ENCODE measurements around the gene SNU13.
"Not testable (repeated sequence)": the region's sequence is repeated elsewhere in the genome, so short reads cannot be mapped to it uniquely, and the experiment has no call there.

The SNU13 gene

DNA sequence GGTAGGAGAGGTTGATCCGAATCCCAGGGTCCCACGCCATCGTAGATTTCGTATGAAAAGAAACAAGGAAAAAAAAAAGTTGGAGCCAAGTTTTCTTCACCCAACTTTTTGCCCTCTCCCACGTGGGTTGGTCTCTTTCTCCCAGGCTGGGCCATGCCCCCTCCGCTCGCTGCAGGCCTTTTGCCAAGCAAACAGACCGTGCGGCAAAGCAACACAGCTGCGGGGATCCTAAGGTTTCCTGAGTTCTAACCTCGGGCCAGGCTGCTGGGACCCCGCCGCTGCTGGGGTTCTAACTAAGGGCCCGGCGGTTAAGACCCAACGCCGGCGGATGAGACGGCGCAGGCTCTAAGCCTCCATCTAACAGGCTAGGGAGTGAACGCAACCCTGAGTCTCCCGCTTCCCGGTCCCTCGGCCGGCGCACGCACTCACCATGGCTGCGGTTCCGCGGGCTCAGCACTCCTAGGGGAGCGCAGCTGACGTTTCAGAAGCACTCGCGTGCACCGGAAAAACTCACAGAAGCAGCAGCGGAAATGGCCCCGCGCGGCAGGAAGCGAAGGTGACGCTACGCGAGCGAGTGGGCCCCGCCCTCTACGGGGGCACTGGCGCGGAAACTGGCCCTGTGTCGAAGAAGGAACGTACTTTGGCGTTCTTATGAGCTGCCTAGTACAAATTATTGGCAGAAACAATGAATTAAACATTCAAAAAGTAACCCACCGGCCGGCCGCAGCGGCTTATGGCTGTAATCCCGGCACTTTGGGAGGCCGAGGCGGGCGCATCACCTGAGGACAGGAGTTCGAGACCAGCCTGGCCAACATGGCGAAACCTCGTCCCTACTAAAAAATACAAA, at the start of gene SNU13:
SNU13 (minus strand) TSS at position 503 of the 847 bp plus-strand sequence; CDS start at position 432, 71 bp downstream.
- peak; percentile 82 for DNase-seq (ENCODE audit: low spot score)

DNA sequence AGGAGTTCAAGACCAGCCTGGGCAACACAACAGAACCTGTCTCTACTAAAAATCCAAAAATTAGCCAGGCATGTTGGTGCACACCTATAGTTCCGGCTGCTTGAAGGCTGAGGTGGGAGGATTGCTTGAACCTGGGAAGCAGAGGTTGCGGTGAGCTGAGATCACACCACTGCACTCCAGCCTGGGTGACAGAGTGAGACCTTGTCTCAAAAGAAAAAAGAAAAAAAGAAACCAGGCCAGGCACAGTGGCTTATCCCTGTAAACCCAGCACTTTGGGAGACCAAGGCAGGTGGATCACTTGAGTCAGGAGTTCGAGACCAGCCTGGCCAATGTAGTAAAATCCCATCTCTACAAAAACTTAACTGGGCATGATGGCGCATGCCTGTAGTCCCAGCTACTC, 44.6 kb upstream of the SNU13 start:
- not testable (repeated sequence) for DNase-seq (ENCODE audit: low spot score)

DNA sequence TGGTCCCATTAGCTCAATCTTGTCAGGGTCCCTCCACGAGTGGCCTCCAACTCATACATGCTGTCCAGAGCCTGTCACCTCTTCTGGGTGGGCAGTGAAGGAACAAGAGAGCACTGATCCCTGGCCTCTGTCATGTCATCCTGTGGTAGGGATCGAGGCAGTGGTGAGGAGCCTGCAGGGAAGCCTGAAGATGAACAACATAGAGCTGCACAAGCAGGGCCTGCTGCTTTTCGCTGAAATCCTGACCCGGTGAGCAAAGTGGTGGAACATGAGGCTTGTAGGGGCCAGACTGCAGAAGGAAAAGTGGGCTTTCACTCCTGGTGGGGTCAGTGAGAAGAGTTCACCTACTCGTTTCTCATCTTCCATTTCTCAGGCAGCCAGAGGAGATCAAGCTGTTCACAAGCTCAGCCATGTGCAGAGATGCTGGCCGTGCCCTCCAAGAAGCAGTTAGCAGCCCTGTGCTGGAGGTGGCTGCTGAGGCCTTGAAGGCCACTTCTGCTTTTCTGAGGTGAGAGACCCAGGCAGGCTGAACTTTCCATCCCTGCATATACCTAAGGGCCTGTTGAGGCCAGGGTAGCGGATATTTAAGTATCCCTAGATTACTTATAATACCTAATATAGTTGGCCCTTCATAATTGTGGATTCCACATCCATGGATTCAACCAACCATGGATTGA, 43.6 kb upstream of the SNU13 start:
- DNase-seq (ENCODE audit: low spot score), result no peak

DNA sequence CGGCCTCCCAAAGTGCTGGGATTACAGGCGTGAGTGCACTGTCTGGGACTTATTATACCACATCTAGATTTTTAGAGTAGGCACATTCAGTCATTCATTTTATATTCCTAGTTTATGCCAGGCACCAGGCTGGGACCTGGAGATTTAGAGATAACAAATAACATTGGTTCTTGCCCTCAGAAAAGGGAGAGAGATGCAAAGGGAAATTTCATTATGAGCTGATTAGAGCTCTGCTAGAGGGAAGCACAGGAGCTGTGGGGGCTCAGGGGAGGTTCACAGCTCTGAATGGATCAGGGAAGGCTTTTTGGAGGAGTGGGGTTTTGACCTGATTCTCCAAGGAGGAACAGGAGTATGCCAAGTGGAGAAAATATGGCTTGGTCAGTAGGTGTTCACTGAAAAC, 42.9 kb upstream of the SNU13 start:
- DNase-seq (ENCODE audit: low spot score), result no peak

DNA sequence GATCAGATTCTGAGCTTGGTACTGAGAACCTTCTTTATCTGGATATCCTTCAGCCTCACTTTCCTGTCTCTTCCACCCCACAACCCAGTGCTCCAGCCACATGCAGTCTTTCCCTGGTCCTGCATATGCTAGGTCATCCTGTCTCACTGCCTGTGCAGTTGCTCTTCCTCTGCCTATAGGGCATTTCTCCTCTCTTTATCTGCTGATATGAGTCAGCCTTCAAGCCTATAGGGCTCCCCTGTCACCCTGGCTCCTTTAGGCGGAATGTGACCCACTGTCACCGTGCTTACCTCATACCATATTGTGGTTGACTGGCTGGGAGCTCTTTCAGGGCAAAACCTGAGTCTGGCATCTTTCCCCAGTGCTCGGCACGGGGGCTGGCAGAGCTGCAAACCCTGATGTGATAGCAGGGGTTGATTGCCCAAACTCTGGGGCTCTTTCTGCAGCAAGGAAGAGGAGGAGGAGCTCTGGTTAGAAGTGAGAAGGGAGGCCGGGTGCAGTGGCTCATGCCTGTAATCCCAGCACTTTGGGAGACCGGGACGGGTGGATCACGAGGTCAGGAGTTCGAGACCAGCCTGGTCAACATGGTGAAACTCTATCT, 36.9 kb upstream of the SNU13 start:
- no peak for DNase-seq (ENCODE audit: low spot score)

DNA sequence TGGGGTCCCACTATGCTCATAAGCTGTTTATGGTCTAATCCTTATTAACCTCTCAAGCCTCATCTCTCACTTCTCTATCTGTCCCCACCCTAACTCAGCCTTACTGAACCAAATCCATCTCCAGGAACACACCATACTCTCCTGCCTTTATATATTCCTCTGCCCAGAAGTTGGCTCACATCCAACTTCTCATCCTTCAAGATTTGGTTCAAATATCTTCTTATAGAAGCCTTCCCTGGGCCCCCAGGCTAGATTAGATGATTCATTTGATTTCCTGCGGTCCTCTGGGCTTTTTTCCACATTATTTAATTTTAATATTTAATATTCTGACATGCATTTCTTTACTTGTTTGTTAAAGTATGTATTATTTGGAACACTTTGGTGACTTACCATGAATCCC, 33.8 kb upstream of the SNU13 start:
- DNase-seq (ENCODE audit: low spot score), result no peak

DNA sequence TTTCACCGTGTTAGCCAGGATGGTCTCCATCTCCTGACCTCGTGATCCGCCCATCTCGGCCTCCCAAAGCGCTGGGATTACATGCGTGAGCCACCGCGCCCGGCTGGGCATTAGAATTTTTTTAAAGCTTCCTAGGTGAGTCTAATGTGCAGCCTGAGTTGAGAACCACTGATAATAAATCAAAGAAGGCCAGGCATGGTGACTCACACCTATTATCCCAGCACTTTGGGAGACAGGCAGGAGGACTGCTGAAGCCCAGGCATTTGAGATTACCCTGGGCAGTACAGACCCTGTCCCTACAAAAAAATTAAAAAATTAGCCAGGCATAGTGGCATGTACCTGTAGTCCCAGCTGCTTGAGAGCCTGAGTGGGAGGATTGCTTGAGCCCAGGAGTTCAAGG, 24.3 kb upstream of the SNU13 start:
- DNase-seq (ENCODE audit: low spot score), result no peak

DNA sequence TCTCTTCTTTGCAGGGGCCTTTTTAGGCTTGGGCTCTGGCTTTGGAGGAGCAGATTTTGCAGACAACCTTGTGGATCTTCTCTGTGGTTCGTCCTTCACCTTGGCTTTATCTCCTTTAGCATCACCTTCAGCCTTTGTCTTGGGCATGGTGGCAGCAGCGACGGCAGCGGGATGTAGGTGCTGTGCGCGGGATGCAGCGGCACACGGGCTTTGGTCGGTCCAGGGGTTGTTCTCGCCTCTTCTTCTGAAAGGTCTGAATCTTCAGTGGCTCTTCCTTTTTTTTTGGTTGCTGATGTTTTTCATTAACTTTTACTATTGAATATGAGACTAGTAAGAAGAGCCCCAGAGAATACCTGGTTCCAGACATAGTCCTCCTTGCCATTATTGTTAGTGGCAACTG, 20.7 kb upstream of the SNU13 start:
- DNase-seq (ENCODE audit: low spot score), result no peak

DNA sequence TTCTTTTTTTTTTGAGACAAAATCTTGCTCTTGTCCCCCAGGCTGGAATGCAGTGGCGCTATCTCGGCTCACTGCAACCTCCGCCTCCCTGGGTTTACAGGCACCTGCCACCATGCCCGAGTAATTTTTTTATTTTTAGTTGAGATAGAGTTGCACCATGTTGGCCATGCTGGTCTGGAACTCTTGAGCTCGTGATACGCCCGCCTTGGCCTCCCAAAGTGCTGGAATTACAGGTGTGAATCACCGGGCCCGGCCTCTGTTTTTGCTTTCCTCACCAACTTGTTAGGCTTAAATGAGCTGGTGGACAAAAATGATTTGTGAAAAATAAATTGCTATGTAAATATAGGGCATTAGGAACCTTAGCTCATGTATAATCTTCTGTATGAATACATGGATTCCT, 14.1 kb upstream of the SNU13 start:
- DNase-seq (ENCODE audit: low spot score), result no peak

DNA sequence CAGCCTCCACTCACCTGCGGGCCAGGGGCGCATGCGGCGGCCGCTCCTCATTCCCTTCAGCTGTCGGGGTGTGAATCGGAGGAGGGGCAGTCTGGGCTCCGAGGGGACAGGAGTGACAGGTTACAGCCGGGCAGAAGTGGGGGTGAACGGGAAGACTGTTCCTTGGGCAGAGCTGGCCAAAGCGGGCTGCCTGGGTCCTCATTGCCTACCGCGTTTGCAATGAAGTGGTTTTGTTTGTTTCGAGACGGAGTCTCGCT, 11.4 kb upstream of the SNU13 start:
- no peak for DNase-seq (ENCODE audit: low spot score)

DNA sequence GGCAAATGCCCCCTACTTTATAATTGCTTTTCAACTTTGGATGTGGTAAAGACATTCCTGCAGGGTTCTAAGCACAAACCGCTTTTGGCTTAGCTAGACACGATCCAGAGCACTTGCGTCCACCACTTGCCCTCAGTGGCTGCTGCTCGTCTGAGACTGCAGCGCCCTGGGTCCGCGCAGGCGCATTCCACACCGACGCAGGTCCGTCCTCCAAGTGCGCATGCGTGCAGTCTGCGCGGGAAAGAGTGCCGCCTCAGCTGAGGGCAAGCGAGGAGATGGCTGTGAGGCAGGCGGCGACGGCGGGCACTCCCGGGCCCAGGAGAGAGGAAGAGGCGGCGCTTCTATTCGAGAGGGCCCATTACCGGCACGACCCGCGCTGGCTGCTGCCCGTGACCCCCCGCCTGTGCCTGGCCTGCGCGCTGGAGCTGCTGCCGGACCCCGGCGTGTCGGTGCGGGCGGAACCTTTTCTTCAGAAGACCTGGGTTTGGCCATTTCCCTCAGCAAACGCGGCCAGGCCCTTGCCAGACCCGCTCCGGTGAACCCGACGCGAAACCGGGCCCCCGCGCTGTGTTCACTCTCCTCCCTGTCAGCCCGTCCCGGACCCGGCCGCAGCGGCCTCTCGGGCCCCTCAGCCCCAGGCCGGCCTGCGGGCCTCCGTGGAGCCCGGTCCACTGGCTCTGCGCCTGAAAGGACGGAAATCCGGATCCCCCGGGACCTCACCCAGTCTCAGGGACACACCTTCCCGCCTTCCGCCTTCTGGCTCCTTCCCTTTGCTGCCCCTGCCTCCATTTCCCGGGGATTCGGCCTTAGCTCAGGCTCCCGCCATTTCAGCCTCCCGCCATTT, 10.8 kb upstream of the SNU13 start, which contains the start of gene MEI1:
MEI1 (plus strand) TSS at position 240 of the 844 bp plus-strand sequence; CDS start at position 276, 36 bp downstream.
- DNase-seq (ENCODE audit: low spot score), result no peak

DNA sequence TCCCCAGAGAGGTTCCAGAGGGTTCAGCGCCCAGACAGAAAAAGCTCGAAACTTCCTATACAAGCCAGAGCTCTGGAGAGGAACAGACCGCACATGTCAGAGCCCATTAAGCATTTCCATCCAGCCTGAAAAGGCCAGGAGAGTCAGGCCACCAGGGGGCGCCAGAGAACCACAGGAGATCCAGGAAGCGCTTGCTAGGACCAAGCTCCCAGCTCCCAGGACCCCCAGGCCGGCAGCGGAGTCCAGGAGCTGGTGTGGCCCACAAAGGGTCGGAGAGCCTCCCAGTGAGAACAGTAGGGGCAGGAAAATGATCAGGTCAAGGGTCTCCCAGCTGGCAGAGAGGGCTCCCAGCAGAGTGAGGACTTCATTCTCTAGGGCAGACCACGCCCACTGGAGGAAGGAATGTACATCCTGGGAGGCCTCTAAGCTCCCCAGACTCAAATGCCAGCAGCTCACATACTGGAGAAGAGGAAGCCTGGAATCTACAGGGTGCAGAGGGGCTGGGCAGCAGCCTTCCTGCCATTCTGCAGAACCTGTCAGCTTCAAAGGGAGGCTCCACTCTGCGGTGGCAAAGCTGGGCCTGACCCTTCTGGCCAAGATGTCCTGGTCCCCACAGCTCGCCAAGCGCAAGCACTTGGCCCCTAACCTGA, 8.6 kb upstream of the SNU13 start:
- peak; percentile 90 for DNase-seq (ENCODE audit: low spot score)

DNA sequence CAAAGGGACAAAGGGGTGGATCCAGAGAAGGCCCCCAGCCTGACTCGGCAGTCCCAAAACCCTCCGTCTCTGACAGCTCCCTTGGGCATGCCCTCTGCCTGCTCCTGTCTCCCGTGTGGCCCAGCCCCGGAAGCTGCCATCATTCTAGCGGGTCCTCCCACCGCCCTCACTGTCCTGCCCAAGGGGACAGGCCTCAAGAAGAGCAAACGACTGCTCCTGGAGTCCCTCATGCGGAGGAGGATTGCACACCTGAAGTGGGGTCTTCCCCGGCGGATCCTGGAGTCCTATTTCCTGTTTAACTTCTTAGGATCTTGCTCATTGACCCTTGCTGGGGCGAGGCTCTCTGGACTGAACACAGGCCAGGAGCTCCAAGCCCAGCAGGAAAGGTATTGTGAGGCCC, 8.0 kb upstream of the SNU13 start:
- DNase-seq (ENCODE audit: low spot score), result no peak

DNA sequence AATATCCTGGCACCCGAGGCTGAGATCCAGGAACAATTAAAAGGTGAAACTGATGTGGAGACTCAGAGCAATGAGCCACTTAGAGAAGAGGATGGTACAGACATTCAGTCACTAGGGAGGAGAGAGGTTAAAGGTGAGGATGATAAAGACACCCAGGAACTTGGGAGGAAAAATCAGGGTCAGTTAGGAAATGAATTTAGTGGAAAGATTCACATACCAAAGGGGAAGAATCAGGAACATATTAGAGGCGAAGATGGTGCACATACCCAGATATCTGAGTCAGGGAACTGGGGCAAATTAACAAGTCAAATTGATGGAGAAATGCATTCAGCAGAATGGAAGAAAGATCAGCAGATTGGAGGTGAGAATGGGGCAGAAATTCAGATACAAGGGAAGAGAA, 6.5 kb upstream of the SNU13 start:
- no peak for DNase-seq (ENCODE audit: low spot score)

DNA sequence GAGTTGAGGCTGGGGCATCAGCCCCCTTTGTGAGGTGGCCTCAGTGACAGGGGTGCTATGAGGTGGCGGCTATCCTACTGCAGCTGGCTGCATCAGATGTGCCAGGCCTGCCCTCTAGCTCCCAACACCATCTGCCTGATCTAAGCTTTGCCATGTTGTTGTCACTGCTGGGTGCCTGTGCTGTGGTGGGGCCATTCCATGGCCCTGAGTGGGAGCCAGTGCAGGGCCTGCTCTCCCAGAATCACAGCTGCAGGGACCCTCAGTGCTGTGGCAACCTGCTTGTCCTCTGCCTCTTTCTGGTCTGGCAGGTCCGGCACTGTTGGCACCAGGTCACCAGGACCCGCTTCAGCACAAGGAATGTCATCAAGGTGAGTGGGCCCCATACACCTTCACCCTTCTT, 1.8 kb upstream of the SNU13 start:
- DNase-seq (ENCODE audit: low spot score), result no peak

DNA sequence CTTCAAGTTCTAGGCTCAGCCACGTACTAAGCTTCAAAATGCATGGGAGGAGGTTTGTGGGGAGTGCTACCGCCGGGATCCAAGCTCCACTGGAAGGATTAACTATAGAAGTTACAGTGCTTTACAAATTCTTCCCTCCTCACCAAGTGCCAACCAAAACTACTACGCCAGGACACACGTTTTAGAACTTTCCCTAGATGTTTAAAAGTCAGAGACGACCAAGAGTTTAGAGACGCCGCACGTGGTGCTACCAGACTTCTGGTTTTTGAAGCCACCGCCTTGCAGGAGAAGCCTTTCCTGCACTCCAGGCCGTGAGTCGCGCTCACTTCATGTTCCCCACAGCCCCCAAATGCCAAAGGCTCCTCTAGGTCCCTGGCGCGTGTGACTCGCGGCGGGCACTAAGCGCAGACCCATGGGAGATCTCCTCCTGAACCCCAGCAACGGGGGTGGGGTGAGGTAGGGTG, 734 bp downstream of the SNU13 start:
- no peak for DNase-seq (ENCODE audit: low spot score)

DNA sequence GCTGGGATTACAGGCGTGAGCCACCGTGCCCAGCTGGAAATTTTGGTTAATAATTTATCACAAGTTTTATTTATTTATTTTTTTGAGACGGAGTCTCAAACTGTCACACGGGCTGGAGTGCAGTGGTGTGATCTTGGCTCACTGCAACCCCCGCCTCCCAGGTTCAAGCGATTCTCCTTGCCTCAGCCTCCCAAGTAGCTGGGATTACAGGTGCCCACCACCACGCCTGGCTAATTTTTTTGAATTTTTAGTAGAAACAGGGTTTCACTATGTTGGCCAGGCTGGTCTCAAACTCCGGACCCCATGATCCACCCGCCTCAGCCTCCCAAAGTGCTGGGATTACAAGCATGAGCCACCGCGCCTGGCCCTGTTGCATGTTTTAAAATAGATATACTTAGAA, 1.8 kb downstream of the SNU13 start:
- DNase-seq (ENCODE audit: low spot score), result not testable (repeated sequence)

DNA sequence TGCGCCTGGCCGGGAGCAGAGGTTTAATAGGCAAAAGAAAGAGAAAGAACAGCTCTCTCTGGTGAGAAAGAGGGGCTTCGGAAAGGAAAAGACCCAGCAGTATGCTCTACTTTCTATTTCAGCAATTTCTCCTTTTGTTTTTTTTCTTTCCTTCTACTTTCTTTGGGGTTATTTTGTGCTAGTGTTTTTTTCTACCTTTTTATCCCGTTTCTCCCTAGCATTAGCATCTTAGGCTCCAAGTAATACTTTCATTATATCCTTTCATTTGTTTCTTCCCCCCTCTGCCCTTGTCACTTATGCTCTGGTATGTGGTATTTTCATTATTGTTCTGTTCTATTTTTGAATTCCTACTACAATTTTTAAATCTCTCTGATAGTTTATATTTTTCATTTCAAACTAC, 4.5 kb downstream of the SNU13 start:
- no peak for DNase-seq (ENCODE audit: low spot score)

DNA sequence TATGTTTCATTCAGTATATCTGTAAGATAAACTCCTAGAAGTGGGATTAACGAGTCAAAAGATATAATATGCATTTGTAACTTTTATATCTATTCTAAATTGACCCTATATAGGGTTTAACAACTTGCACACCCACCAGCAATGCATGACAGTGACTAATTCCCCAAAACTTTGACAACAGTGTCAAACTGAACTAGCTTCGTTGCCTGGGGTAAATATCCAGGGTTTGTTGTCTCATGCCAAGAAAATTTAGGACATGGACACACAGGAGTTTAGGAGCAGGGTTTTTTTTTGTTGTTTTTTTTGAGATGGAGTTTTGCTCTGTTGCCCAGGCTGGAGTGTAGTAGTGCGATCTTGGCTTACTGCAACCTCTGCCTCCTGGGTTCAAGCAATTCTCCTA, 5.1 kb downstream of the SNU13 start:
- DNase-seq (ENCODE audit: low spot score), result no peak

DNA sequence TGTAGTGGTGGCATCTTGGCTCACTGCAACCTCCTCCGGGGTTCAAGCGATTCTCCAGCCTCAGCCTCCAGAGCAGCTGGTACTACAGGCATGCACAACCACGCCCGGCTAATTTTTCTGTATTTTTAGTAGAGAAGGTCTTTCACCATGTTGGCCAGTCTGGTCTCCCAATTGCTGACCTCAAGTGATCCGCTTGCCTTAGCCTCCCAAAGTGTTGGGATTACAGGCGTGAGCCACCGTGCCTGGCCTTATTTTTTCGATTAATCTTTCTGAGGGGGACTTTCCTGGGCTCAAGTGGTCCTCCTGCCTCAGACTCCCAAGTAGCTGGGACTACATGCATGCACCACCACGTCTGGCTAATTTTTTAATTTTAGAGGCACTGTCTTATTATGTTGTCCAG, 5.6 kb downstream of the SNU13 start:
- no peak for DNase-seq (ENCODE audit: low spot score)

DNA sequence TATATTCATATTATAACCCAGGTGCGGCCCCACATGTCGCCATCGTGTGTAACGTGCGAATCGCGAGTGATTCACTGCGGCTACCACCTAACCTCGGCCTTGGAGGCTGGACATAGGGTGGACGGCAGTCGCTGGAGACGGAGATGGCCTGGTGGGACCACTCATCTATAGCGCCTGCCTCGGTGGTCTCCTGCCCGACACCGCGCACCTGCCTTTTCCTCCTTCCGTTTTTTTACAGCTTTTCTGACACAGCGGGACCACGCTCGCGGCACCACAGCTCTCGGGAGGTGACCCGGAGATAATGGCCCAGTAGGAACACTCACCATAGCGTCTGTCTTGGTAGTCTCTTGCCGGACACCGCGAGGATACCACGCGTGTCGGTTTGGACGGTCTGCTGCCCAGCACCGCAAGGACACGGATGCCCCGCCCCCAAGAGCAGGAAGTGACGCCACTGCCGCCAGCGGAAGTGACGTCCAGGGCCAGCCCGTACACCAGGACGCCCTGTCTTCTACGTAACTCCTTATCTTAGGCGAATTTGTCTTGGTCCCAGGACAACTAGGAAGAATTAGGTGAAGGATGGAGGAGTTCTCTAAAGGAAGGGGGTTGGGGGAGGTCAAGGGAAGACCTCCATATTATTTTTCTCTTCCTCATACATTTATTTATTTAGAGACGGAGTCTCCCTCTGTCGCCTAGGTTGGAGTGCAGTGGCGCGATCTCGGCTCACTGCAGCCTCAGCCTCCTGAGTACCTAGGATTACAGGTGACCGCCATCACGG, 6.4 kb downstream of the SNU13 start:
- DNase-seq (ENCODE audit: low spot score), result no peak
